ENCODE data around the gene LSMEM2. TPM values are rescaled to one million over a fixed set of nuclear protein-coding genes. Genes with fewer than 3 reads are reported as not detected.
A peak's percentile ranks its signal among the peaks of the same experiment; 100 is the strongest.

Gene LSMEM2
- total and polyA plus RNA-seq, 2 of the 8 experiments (the other 6 are each of a cell fraction or from before 2014, with no cell fraction given), result 0.58 to 0.68 TPM

- no peak for TF ChIP-seq KDM5A (IDR thresholded peaks at IDR 0.05; ENCODE audit: low read length)
- peak; percentile 53 for TF ChIP-seq TAF1 (IDR thresholded peaks at IDR 0.05; ENCODE audit: low read depth, low read length)
- no peak for TF ChIP-seq CBX5 (IDR thresholded peaks at IDR 0.05; ENCODE audit: low read depth, low read length)
- TF ChIP-seq CHD1 (IDR thresholded peaks at IDR 0.05; ENCODE audit: low read depth, low read length), result no peak
- no peak for TF ChIP-seq ATF3 (IDR thresholded peaks at IDR 0.05; ENCODE audit: insufficient read depth, low read depth, low read length)
- peak; percentile 62; the same call in 1 of the 2 replicates for TF ChIP-seq GABPA (IDR thresholded peaks at IDR 0.05; ENCODE audit: borderline replicate concordance, insufficient read depth, low read length)
- TF ChIP-seq ASH2L (IDR thresholded peaks at IDR 0.05; ENCODE audit: low read length), result no peak
- 0 out of 2 replicates have a peak, but pooled peaks have one; percentile 57 for TF ChIP-seq EGR1 (IDR thresholded peaks at IDR 0.05; ENCODE audit: borderline replicate concordance, low read depth, low read length)
- no peak for TF ChIP-seq CBX8 (IDR thresholded peaks at IDR 0.05; ENCODE audit: borderline replicate concordance, low read depth, low read length)
- no peak for TF ChIP-seq USF2 (IDR thresholded peaks at IDR 0.05; ENCODE audit: low read length)
- TF ChIP-seq CTBP2 (IDR thresholded peaks at IDR 0.05; ENCODE audit: borderline replicate concordance, insufficient read depth, insufficient read length, low read length), result no peak
- no peak for TF ChIP-seq MAFK (IDR thresholded peaks at IDR 0.05; ENCODE audit: low read depth, low read length)
- no peak for TF ChIP-seq CTCF (IDR thresholded peaks at IDR 0.05; ENCODE audit: control extremely low read depth in 1 of 3, insufficient read depth in 1 of 3, low read depth in 1 of 3, low read length in 3 of 3)
- TF ChIP-seq RXRA (IDR thresholded peaks at IDR 0.05; ENCODE audit: insufficient read depth, low read depth, low read length), result no peak
- TF ChIP-seq CREB1 (IDR thresholded peaks at IDR 0.05), result no peak
- TF ChIP-seq SP1 (IDR thresholded peaks at IDR 0.05; ENCODE audit: low read depth, low read length), result no peak
- TF ChIP-seq SIRT6 (IDR thresholded peaks at IDR 0.05; ENCODE audit: low read length), result no peak
- TF ChIP-seq YY1 (IDR thresholded peaks at IDR 0.05; ENCODE audit: low read depth, low read length), result peak; percentile 82
- TF ChIP-seq BCL11A (IDR thresholded peaks at IDR 0.05; ENCODE audit: low read depth in 2 of 2, low read length in 2 of 2), result no peak
- TF ChIP-seq ZNF274 (IDR thresholded peaks at IDR 0.05; ENCODE audit: borderline replicate concordance, extremely low read depth, low read length), result no peak
- TF ChIP-seq NANOG (IDR thresholded peaks at IDR 0.05; ENCODE audit: insufficient read depth, low read depth, low read length, poor library complexity, severe bottlenecking), result no peak
Observed at GRCh38 chr3:50237754-50238548, 40.9 kb upstream of the LSMEM2 start (continued).
